Measurements from ENCODE around the gene RNF181. TPM values are rescaled to one million over a fixed set of nuclear protein-coding genes. Genes with fewer than 3 reads are reported as not detected.

Gene RNF181
- total RNA-seq, 1 donor from 2014 or later: 155 TPM

DNA sequence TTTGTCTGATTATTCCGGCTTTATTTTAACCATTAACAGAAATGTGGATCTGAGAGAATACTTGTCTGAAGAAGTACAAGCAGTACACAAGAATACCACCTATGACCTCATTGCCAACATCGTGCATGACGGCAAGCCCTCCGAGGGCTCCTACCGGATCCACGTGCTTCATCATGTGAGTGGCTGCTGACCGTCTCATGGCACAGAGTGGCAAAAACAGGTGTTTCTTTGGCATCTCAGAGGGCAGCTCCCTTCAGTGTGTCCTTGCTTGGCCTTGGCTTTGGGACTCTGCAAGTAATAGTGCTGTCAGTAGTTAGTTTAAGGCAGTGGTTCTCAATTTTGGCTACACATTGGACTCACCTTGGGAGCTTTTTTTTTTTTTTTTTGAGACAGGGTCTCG is 49.4 kb downstream of the RNF181 start:
- H3K9me3 Mint-ChIP-seq (ENCODE audit: unreplicated experiment): no peaks in the 10 kb centered on the region
- Histone ChIP-seq H3K9ac (ENCODE audit: low read length) (no peak overlapping the region), H4K20me1 (ENCODE audit: insufficient read depth, low read length) (peaks cover 13% of the 10 kb centered on the region), H3K4me3 (ENCODE audit: insufficient read depth, low read depth, low read length) (no peak overlapping the region), H3K36me3 (ENCODE audit: insufficient read depth, low read length) (peaks cover 65% of the 10 kb centered on the region), H3K27me3 (ENCODE audit: insufficient read depth, low read length) (no peaks in the 10 kb centered on the region), H3K27ac (ENCODE audit: low read depth, low read length) (no peak overlapping the region), H3K79me2 (ENCODE audit: insufficient read depth, low read length) (no peaks in the 10 kb centered on the region), H3K4me2 (ENCODE audit: low read length) (no peak overlapping the region), H2AFZ (ENCODE audit: low read depth, low read length) (no peak overlapping the region), H3K4me1 (ENCODE audit: insufficient read depth, low read length) (peaks cover 13% of the 10 kb centered on the region), H3K9me3 (ENCODE audit: insufficient read depth, low read depth, low read length) (no peaks in the 10 kb centered on the region)
- no peaks in the 10 kb centered on the region for H3K4me1 Mint-ChIP-seq (ENCODE audit: low read depth, unreplicated experiment)
- no peaks in the 10 kb centered on the region for H3K27me3 Mint-ChIP-seq (ENCODE audit: low read depth, unreplicated experiment)
- H3K4me3 Mint-ChIP-seq (ENCODE audit: unreplicated experiment): no peak overlapping the region
- FAIRE-seq (no peak), DNase-seq (ENCODE audit: low read depth) (no peak)
- TF ChIP-seq EZH2 (IDR thresholded peaks at IDR 0.05; ENCODE audit: insufficient read depth, low read length): no peak
- TF ChIP-seq CTCF (IDR thresholded peaks at IDR 0.05; ENCODE audit: insufficient read depth, low read depth, low read length): no peak
- no peak overlapping the region for H3K27ac Mint-ChIP-seq (ENCODE audit: unreplicated experiment)
- H3K36me3 Mint-ChIP-seq (ENCODE audit: low read depth, unreplicated experiment): peaks cover 16% of the 10 kb centered on the region

- H3K36me3 ChIP-seq (ENCODE audit: insufficient read depth, low read length): peaks cover 59% of the 10 kb centered on the region
- H3K36me3 Mint-ChIP-seq (ENCODE audit: low read depth, unreplicated experiment): peaks cover 14% of the 10 kb centered on the region
- FAIRE-seq: no peak
These were observed 50.6 kb downstream of the RNF181 start for GRCh38 chr2:85646166-85646565.

More at GRCh38 chr2:85646166-85646565, 50.6 kb downstream of the RNF181 start:
- H3K27me3 ChIP-seq (ENCODE audit: insufficient read depth, low read length): no peaks in the 10 kb centered on the region
- TF ChIP-seq CTCF (IDR thresholded peaks at IDR 0.05; ENCODE audit: insufficient read depth, low read depth, low read length) (no peak), EZH2 (IDR thresholded peaks at IDR 0.05; ENCODE audit: insufficient read depth, low read length) (no peak)
- H4K20me1 ChIP-seq (ENCODE audit: insufficient read depth, low read length): peaks cover 13% of the 10 kb centered on the region
- H3K4me3 ChIP-seq (ENCODE audit: insufficient read depth, low read depth, low read length): no peak overlapping the region
- H3K4me1 Mint-ChIP-seq (ENCODE audit: low read depth, unreplicated experiment): no peaks in the 10 kb centered on the region
- peaks cover 13% of the 10 kb centered on the region for H3K4me1 ChIP-seq (ENCODE audit: insufficient read depth, low read length)
- no peak overlapping the region for H3K27ac Mint-ChIP-seq (ENCODE audit: unreplicated experiment)
- H3K9ac ChIP-seq (ENCODE audit: low read length): no peak overlapping the region
- no peak overlapping the region for H3K4me3 Mint-ChIP-seq (ENCODE audit: unreplicated experiment)
- no peak overlapping the region for H2AFZ ChIP-seq (ENCODE audit: low read depth, low read length)
- DNase-seq (ENCODE audit: low read depth): no peak
- H3K4me2 ChIP-seq (ENCODE audit: low read length): no peak overlapping the region
- no peak overlapping the region for H3K27ac ChIP-seq (ENCODE audit: low read depth, low read length)
- no peaks in the 10 kb centered on the region for H3K79me2 ChIP-seq (ENCODE audit: insufficient read depth, low read length)
- no peaks in the 10 kb centered on the region for H3K9me3 ChIP-seq (ENCODE audit: insufficient read depth, low read depth, low read length)
- no peaks in the 10 kb centered on the region for H3K9me3 Mint-ChIP-seq (ENCODE audit: unreplicated experiment)
- H3K27me3 Mint-ChIP-seq (ENCODE audit: low read depth, unreplicated experiment): no peaks in the 10 kb centered on the region

Other genes with a start within 250 kb of the RNF181 start
- 38.2 and 38.5 TPM in 2 replicates for gene RETSAT, start 241.2 kb upstream of the RNF181 start, total RNA-seq
- 11.2 and 11.7 TPM in 2 replicates for gene ELMOD3, start 241.0 kb upstream of the RNF181 start, total RNA-seq
- 59.3 and 68.2 TPM in 2 replicates for gene CAPG, start 185.4 kb upstream of the RNF181 start, total RNA-seq
- 0.58 and 0.64 TPM in 2 replicates for gene SH2D6, start 177.0 kb upstream of the RNF181 start, total RNA-seq
- 175 and 180 TPM in 2 replicates for gene MAT2A, start 56.6 kb upstream of the RNF181 start, total RNA-seq
- 79.0 and 94.6 TPM in 2 replicates for gene GGCX, start 34.3 kb upstream of the RNF181 start, total RNA-seq
- gene VAMP8, start 18.2 kb upstream of the RNF181 start, total RNA-seq: 30.6 and 35.3 TPM in 2 replicates
- gene VAMP5, start 11.3 kb upstream of the RNF181 start, total RNA-seq: 17.1 and 17.6 TPM in 2 replicates
- 20.4 and 22.2 TPM in 2 replicates for gene TMEM150A, start 7.0 kb downstream of the RNF181 start, total RNA-seq
- 14.3 and 17.8 TPM in 2 replicates for gene C2orf68, start 16.3 kb downstream of the RNF181 start, total RNA-seq
- 44.4 and 48.3 TPM in 2 replicates for gene USP39, start 20.4 kb downstream of the RNF181 start, total RNA-seq
- not detected in 2 replicates for gene SFTPB, start 72.5 kb downstream of the RNF181 start, total RNA-seq
- not detected in 2 replicates for gene GNLY, start 98.6 kb downstream of the RNF181 start, total RNA-seq
- gene ATOH8, start 158.2 kb downstream of the RNF181 start, total RNA-seq: 1.2 and 1.9 TPM in 2 replicates